ENCODE results near the gene GRK6.

Gene GRK6

DNA sequence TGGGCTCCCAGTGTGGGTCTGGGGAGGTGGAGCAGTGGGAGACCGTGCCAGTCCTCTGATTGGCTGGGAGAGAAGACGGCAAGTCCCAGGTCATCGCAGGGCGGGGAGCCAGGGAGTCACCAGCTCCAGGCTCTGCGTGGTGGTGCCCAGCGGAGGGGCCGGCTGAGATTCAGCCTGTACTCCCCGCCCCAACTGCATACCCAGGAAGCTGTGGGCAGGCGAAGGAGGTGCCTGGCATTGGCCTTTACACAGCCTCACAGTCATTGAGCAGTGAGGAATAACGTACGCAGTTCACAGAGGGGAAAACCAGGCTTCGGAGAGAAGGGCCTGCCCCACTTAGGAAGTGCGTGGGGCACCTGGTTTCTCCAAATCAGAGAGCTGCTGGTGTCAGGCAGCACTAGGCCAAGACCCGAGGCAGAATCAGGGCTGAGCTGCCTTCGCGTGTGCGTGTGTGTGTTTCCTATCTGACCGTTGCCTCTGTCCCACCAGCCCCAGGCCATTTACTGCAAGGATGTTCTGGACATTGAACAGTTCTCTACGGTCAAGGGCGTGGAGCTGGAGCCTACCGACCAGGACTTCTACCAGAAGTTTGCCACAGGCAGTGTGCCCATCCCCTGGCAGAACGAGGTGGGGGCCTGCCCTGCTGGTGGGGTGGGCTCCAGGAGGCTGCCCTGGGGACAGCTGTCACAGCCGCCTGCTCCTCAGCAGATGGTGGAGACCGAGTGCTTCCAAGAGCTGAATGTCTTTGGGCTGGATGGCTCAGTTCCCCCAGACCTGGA, 13.9 kb downstream of the GRK6 start:
- DNase-seq (ENCODE audit: low read depth in 2 of 2) = peak in 1 of 2 donors; percentile 32

- no peak for DNase-seq (ENCODE audit: low read depth in 2 of 2)
These were observed 14.7 kb downstream of the GRK6 start for GRCh38 chr5:177440990-177441780.

- no peak for DNase-seq (ENCODE audit: low read depth in 2 of 2)
These were observed 15.8 kb downstream of the GRK6 start for GRCh38 chr5:177442066-177442826.

- DNase-seq (ENCODE audit: low read depth in 2 of 2) = no peak
These were observed 16.9 kb downstream of the GRK6 start for GRCh38 chr5:177443144-177443983.

DNA sequence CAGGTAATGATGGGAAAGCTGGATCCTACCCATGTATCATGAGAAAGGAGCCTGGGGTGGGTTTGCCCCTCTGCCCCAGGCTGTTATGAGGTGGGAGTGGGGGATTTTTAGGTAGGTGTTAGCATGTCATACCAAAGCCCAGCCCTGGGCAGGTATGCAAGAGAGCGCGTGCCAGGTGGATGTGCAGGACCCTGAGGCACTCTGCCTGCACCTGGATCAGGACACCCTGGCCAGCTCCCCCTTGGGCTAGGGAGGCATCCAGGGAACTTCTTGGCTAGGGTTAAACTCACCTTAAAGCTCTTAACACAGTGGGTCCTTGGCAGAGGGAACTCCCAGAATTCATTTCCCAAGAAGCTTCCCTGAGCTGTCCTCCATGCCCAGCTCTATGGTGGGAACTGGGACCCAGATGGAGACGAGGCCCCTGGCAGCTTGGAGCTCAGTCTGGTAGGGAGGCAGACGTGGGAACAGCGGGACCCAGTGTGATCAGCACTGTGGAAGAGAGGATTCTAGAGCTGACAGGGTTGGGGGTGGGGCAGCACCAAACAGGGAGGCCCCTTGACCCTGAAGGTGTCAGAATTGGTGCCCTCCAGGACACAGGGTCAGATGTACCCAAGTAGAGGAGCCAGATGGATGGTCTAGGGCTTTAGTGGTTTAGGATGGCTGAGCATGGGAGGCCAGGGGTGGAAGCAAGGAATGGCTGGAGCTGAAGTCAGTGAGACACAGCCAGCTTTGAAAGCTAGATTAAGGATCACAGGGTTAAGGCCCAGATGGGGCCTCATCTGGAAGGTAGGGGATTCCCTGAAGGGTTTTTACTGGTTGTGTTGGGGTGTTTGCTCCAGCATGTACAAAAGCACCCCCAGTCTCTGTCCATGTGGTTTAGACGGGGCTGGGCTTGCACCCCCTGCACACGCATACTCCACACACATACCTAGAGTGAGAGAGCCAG, 17.9 kb downstream of the GRK6 start:
- no peak for DNase-seq (ENCODE audit: low read depth in 2 of 2)

DNA sequence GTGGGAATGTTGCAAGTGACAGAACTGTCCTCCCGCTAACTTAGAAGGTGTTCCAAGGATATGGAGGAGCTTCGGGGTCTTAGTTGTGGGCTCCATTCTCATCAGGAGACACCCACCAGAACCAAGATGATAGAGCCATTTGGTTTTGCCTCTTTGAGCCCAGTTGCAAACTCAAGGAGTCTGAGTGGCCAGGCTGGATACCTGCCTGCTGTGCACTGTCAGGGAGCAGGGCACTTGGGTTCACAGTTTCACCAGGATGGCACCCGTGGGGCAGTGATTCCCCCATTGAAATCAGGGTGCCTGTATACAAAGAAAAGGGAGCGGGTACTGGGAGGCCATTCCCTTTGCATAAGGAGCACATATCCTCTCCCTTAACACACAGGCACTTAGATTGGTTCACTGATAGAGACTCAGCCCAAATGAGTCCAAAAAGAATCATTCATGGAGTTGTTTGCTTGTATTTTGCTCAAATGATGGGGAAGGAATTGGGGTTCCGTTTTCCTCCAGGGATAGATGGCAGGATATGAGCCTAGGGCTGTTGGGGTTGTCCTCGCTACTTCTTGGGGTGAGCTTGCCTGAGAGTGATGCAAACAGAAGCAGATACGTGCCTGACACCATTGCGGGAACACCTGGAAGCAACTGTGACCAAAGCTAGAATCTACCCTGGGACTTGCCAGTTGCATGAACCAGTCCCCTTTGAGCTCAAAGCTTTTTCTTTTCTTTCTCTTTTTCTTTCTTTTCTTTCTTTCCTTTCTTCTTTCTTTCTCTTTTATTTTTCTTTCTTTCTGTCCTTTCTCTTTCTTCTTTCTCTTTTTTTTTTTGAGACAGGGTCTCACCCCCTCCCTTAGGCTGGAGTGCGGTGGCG, 18.8 kb downstream of the GRK6 start:
- no peak for DNase-seq (ENCODE audit: low read depth in 2 of 2)

- DNase-seq (ENCODE audit: low read depth in 2 of 2) = no peak
These were observed 19.4 kb downstream of the GRK6 start for GRCh38 chr5:177445917-177446199.

- peak in 1 of 2 donors; percentile 56 for DNase-seq (ENCODE audit: low read depth in 2 of 2)
These were observed 20.0 kb downstream of the GRK6 start, which contains the start of gene PRR7 for GRCh38 chr5:177446200-177447065. PRR7 (plus strand) TSS chr5:177446814; CDS start chr5:177455068, 8,254 bp downstream.

GRCh38 chr5:177447066-177447610, 20.7 kb downstream of the GRK6 start:
- peak in 1 of 2 donors; percentile 54 for DNase-seq (ENCODE audit: low read depth in 2 of 2)

DNA sequence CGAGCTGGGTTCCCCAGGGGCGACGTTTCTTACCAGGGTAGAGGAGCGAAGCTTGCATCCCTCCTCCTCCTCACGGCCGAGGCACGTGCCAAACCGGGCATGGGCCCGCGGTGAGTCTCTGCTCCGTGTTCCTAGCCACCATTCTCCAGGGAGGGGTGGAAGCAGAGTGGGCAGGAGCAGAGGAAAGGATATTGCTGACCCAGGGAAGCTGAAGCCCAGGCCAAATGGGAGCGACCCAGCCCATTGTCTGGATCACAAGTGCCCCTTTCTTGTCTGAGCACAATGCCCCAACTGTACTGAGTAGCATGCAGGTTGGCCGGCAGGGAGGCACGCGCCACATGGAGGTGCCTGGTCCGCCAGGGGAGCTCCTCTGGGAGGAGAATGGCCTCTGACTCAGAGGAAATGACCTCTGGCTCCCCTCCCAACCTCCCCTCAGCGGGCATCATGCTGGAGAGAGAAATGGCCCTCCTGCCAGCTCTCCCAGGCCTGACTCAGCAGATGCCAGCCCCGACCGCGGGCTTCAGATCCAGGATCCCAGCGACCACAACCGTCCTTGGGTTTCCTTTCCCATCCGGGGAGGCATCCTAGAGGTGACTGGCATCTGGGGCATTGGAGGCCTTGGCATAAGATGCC, 21.3 kb downstream of the GRK6 start:
- no peak for DNase-seq (ENCODE audit: low read depth in 2 of 2)

DNA sequence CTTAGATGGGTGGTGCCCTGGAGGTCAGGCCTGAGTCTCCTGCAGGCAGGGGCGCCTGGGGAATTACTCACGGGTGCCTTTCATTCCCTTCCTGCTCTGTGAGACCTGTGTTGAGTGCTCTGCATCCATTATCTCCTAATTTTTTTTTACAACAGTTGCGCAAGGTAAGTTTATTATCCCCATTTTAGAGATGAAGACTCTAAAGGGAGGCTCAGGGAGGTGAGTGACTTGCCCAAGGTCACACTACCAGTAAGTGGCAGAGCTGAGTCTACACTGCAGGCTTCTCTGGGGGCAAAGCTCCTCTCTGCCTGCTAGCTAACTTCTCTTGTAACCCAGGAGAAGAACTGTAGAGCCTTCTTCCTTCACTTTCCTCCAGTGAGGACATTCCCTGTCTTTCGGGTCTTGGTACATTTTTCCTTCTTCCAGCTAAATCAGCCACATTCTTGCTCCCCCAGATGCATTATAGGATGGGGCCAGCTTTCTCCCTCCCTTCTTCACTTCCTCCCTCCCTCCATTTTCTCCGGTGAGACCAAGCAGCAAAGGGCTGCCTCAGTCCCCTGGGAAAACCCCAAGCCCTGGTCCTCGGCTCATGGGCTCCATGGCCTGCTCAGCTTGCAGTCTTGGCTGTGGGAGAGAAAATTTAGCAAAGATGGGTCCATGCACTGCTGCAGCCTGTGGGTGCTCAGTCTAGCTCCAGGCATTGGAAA, 21.9 kb downstream of the GRK6 start:
- no peak for DNase-seq (ENCODE audit: low read depth in 2 of 2)

GRCh38 chr5:177449140-177450061, 22.9 kb downstream of the GRK6 start:
- no peak for DNase-seq (ENCODE audit: low read depth in 2 of 2)

DNA sequence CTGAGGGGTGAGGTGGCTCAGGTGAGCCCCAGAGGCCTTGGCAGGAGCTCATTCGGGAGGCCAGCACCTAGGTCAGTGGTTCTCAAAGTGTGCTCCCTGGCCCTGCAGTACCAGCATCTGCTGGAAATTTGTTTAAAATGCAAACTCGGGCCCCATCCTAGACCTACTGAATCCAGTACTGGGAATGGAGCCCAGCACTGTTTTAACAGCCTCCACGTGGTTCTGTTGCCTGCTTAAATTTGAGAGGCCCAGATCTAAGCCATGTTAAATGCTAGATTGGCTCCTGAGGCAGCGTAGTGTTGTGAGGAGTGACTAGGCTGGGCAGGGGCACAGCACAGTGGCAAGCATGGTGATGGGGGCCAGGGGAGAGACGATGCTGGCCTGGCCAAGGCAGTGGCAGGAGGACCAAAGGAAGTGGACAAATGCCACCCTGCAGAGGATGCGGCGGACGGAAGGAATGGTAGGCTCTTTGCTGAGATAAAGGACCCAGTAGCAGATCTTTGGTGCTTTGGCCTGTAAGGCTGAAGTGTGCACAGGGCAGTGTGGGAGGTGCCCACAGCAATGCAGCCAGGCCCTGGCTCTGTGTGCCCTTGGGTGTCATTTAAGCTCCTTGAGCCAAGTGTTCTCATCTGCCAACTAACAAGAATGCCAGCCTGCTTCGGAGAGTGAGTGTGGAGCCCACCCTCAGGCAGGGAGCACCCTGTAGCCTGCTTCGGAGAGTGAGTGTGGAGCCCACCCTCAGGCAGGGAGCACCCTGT, 24.4 kb downstream of the GRK6 start:
- DNase-seq (ENCODE audit: low read depth in 2 of 2) = no peak

DNA sequence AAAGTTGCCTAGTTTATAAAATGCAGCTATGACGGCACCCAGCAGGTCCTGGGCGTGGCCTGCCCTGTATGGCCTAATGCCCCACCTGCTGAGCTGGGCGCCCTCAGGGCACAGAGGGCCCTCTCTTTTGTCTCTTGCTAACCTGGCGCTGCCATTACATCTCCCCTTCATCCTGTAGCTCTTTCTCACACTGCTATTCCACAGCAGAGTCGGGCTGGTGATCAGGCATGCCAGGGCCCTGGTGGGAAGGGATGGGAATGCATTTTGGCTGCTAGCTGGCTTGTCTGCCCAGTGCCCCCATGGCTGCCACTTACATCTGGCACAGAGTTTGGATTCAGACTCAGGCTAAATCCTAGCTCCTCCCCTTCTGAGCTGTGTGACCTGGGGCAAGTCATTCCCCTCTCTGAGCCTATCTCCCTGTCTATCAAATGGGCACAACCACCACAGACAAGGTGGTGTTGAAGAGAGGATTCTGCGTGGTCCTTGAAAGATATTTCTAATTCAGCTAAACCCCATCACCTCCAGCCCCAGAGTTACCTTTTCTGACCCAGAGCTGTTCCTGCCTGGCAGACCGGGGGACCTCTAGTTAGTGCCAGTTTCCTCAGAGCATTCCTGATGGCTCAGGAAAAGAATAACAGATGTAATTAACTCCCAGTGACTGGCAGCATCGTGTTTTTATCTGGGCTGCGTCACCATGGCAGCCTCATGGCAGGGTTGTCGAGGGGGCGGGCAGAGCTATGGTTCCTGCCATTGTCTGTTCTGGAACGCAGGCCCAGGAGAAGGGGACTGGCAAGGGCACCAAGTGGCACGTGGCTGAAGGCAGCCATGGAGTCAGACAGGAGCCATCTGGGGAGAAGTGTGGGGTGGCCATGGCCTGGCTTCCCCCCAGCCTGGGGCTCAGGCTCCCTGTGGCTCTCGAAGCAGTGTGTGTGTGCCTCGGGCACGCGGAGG, 26.5 kb downstream of the GRK6 start:
- DNase-seq (ENCODE audit: low read depth in 2 of 2) = no peak
